Activated CD4-positive, alpha-beta memory T cell treated with anti-CD3 and anti-CD28 coated beads for 36 hours (primary cell): ENCODE data around the gene CR2. TPM values are rescaled to one million over a fixed set of nuclear protein-coding genes. Genes with fewer than 3 reads are reported as not detected.

Experiments
- CTCF ChIA-PET: fragments of 350-600 bp; sonication (Branson Sonifier 250); formaldehyde crosslinking; loops from one replicate; lab custom pipeline; 2021; ENCODE audit warnings: antibody characterized with exemption, inconsistent platforms; lab: Charles Lee
- POLR2A ChIA-PET: fragments of 350-600 bp; sonication (Branson Sonifier 250); formaldehyde crosslinking; loops from one replicate; lab custom pipeline; 2021; ENCODE audit warnings: antibody characterized with exemption; lab: Charles Lee
- DNase-seq: peaks from one replicate; pipeline ENCODE4 v3.0.0-alpha.2; 2020
- H3K27ac Mint-ChIP-seq: one replicate; pipeline ENCODE4 v1.8.0; 2021; ENCODE audit warnings: mixed read lengths
- H3K27me3 Mint-ChIP-seq: one replicate; pipeline ENCODE4 v1.8.0; 2021; ENCODE audit warnings: mixed read lengths
- H3K36me3 Mint-ChIP-seq: one replicate; pipeline ENCODE4 v1.8.0; 2021; ENCODE audit warnings: mixed read lengths
- H3K4me1 Mint-ChIP-seq: one replicate; pipeline ENCODE4 v1.8.0; 2021; ENCODE audit warnings: low read depth, mixed read lengths
- H3K4me3 Mint-ChIP-seq: one replicate; pipeline ENCODE4 v1.8.0; 2021; ENCODE audit warnings: mild to moderate bottlenecking, mixed read lengths
- H3K9me3 Mint-ChIP-seq: one replicate; pipeline ENCODE4 v1.8.0; 2021; ENCODE audit warnings: mixed read lengths
- intact Hi-C: fragments of 100-400 bp; cut with micrococcal nuclease; formaldehyde crosslinking; loops from one replicate; pipeline ENCODE4 v1.15.1; 2023
- total RNA-seq, 2 experiments: library from RNA; stranded (reverse); gene quantifications; one replicate each; pipeline ENCODE4 v1.2.3, GENCODE V29; 2021

The CR2 gene
- total RNA-seq, result under 1 TPM in 1 of 2 experiments, not detected in 1; 0.10 TPM

- POLR2A ChIA-PET, result interaction anchor here (1.1 kb wide), 1 partner anchor 45 kb away, joined by 3 read pairs; no protein-coding TSS in a partner anchor
- Mint-ChIP-seq H3K27ac (no peak within 1 kb of the TSS), H3K27me3 (peaks cover 31% of the 10 kb centered on the region), H3K4me3 (peak within 1 kb of the TSS; percentile 56), H3K9me3 (no peaks in the 10 kb centered on the region), H3K4me1 (peaks cover 9% of the 10 kb centered on the region), H3K36me3 (no peaks in the 10 kb centered on the region)
- CTCF ChIA-PET, result interaction anchor here (0.7 to 2.4 kb wide), 3 partner anchors 11 to 370 kb away, joined by 3 to 16 read pairs (median 3); no protein-coding TSS in a partner anchor
- peak; percentile 73 for DNase-seq
- intact Hi-C loops, result no loop called here
Observed at GRCh38 chr1:207454046-207454964, at the start of gene CR2. Gene CR2, plus strand, starts transcription at chr1:207454328. Its CDS starts 91 bp downstream, at chr1:207454419.

- no peak for DNase-seq
- H3K36me3 Mint-ChIP-seq, result no peaks in the 10 kb centered on the region
- intact Hi-C loops, result loop anchor here (1.0 to 5.0 kb wide), 7 partner anchors 15 to 355 kb away; partner anchors contain the start of gene CD55
- H3K9me3 Mint-ChIP-seq, result peaks cover 6% of the 10 kb centered on the region
- H3K4me3 Mint-ChIP-seq, result no peak overlapping the region
- H3K27me3 Mint-ChIP-seq, result peaks cover 5% of the 10 kb centered on the region
- peaks cover 13% of the 10 kb centered on the region for H3K4me1 Mint-ChIP-seq
- H3K27ac Mint-ChIP-seq, result no peak overlapping the region
- POLR2A ChIA-PET, result interaction anchor here (0.6 to 0.8 kb wide), 3 partner anchors 19 to 611 kb away, joined by 3 to 5 read pairs (median 4); no protein-coding TSS in a partner anchor
- CTCF ChIA-PET, result interaction anchor here (0.6 to 5.4 kb wide), 44 partner anchors 9 to 707 kb away, joined by 3 to 62 read pairs (median 4); partner anchors contain the start of genes C4BPA and CD55
Observed at GRCh38 chr1:207404849-207405525, 49.1 kb upstream of the CR2 start.

DNA sequence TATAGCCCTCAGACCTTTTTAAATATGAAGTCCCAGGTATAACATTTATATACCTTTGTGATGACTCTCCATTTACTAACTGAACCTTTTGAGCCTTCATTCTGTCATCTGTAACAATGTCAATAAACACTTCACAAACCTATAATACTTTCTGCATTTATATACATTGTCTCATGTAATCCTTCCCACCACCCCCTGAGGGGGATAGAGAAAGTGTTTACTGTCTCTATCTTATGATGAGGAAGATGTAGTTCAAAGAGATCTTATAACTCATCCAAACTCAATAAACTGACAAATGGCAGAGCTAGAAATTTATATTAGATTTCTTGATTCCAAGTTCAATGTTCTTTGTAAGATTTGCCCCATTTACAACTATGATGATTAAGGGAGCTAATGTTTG, 48.3 kb upstream of the CR2 start:
- peaks cover 4% of the 10 kb centered on the region for H3K9me3 Mint-ChIP-seq
- no peak for DNase-seq
- no peak overlapping the region for H3K4me3 Mint-ChIP-seq
- CTCF ChIA-PET, result interaction anchor here (0.6 to 5.4 kb wide), 22 partner anchors 10 to 423 kb away, joined by 3 to 62 read pairs (median 5); partner anchors contain the start of genes C4BPA and CD55
- POLR2A ChIA-PET, result no interaction called here
- H3K27me3 Mint-ChIP-seq, result peaks cover 5% of the 10 kb centered on the region
- peaks cover 13% of the 10 kb centered on the region for H3K4me1 Mint-ChIP-seq
- H3K27ac Mint-ChIP-seq, result no peak overlapping the region
- H3K36me3 Mint-ChIP-seq, result no peaks in the 10 kb centered on the region
- intact Hi-C loops, result loop anchor here (1.0 to 5.0 kb wide), 7 partner anchors 16 to 356 kb away; partner anchors contain the start of gene CD55

GRCh38 chr1:207407655-207408260, 46.4 kb upstream of the CR2 start:
- ChIA-PET POLR2A (interaction anchor here (1.2 to 1.6 kb wide), 2 partner anchors 71 to 86 kb away, joined by 4 read pairs; partner anchors contain the start of gene CD55), CTCF (interaction anchor here (0.6 to 5.4 kb wide), 4 partner anchors 91 to 425 kb away, joined by 3 to 30 read pairs (median 4); no protein-coding TSS in a partner anchor)
- intact Hi-C loops, result loop anchor here (1.0 to 5.0 kb wide), 2 partner anchors 93 to 235 kb away; no protein-coding TSS in a partner anchor
- Mint-ChIP-seq H3K4me3 (no peak overlapping the region), H3K9me3 (no peaks in the 10 kb centered on the region), H3K27ac (peak overlapping the region; percentile 33), H3K4me1 (peaks cover 26% of the 10 kb centered on the region), H3K27me3 (peaks cover 5% of the 10 kb centered on the region), H3K36me3 (no peaks in the 10 kb centered on the region)
- DNase-seq, result no peak

DNA sequence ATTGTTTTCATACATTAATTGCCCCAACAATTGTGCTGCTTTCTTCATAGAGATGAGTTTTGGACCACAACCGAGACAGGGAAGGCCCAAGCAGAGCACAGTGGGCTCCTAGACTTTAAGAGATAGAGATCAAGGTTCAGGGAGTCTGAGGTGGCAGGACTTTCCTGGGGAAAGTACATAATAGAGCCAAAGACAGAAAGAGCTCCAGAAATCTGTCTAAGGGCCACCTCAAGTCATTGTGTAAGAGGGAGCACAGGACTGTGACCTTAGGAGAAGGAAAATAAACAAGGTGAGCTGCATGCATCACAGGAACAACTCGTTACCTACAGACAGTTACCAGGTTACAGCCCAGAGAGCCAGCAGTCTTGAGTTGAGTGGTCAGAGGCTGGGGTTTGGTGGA, 41.3 kb upstream of the CR2 start:
- Mint-ChIP-seq H3K27ac (no peak overlapping the region), H3K27me3 (peaks cover 3% of the 10 kb centered on the region), H3K36me3 (no peaks in the 10 kb centered on the region), H3K4me3 (no peak overlapping the region), H3K4me1 (peaks cover 33% of the 10 kb centered on the region), H3K9me3 (no peaks in the 10 kb centered on the region)
- ChIA-PET CTCF (interaction anchor here (1.2 to 3.0 kb wide), 3 partner anchors 8 to 92 kb away, joined by 3 to 14 read pairs (median 11); partner anchors contain the start of gene CD55), POLR2A (no interaction called here)
- DNase-seq, result no peak
- intact Hi-C loops, result loop anchor here (1.0 to 2.0 kb wide), 2 partner anchors 87 to 314 kb away; no protein-coding TSS in a partner anchor

- DNase-seq, result peak; percentile 63
- Mint-ChIP-seq H3K27ac (no peak overlapping the region), H3K9me3 (peaks cover 2% of the 10 kb centered on the region), H3K36me3 (no peaks in the 10 kb centered on the region), H3K4me3 (no peak overlapping the region), H3K27me3 (peaks cover 3% of the 10 kb centered on the region), H3K4me1 (peaks cover 25% of the 10 kb centered on the region)
- POLR2A ChIA-PET, result no interaction called here
- CTCF ChIA-PET, result interaction anchor here (2.3 to 3.0 kb wide), 2 partner anchors 10 to 85 kb away, joined by 11 to 14 read pairs; no protein-coding TSS in a partner anchor
- intact Hi-C loops, result no loop called here
Observed at GRCh38 chr1:207414606-207415108, 39.5 kb upstream of the CR2 start.

DNA sequence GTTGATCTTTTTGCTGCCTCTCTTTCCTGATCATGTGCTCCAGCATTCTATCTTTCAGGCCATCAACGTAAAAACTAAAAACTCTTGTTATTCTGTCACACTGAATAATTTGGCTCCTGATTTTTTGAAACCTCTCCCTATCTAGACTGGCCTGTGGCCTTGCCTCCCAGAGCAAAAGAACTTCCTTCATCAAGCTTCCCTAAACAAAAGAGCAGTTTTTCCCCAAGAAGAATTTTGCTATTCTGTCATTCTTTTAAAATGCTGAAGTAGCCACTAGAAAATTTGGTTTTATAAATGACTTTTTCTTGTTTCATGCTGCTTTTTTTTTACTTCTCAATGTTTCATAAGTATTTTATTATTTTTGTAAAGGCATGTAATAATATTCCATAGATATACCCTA, 37.1 kb upstream of the CR2 start:
- no peak overlapping the region for H3K4me3 Mint-ChIP-seq
- POLR2A ChIA-PET, result no interaction called here
- no peaks in the 10 kb centered on the region for H3K36me3 Mint-ChIP-seq
- peaks cover 14% of the 10 kb centered on the region for H3K9me3 Mint-ChIP-seq
- CTCF ChIA-PET, result interaction anchor here (0.6 to 2.0 kb wide), 3 partner anchors 12 to 333 kb away, joined by 3 to 6 read pairs (median 5); no protein-coding TSS in a partner anchor
- intact Hi-C loops, result no loop called here
- peaks cover 3% of the 10 kb centered on the region for H3K27me3 Mint-ChIP-seq
- no peak for DNase-seq
- peaks cover 20% of the 10 kb centered on the region for H3K4me1 Mint-ChIP-seq
- H3K27ac Mint-ChIP-seq, result no peak overlapping the region

- peaks cover 7% of the 10 kb centered on the region for H3K4me1 Mint-ChIP-seq
- no peak for DNase-seq
- peaks cover 3% of the 10 kb centered on the region for H3K27me3 Mint-ChIP-seq
- ChIA-PET CTCF (interaction anchor here (1.5 to 2.0 kb wide), 2 partner anchors 13 to 334 kb away, joined by 5 to 6 read pairs; no protein-coding TSS in a partner anchor), POLR2A (no interaction called here)
- H3K4me3 Mint-ChIP-seq, result no peak overlapping the region
- H3K9me3 Mint-ChIP-seq, result peaks cover 14% of the 10 kb centered on the region
- intact Hi-C loops, result no loop called here
- H3K27ac Mint-ChIP-seq, result no peak overlapping the region
- no peaks in the 10 kb centered on the region for H3K36me3 Mint-ChIP-seq
Observed at GRCh38 chr1:207418351-207418750, 35.8 kb upstream of the CR2 start.

DNA sequence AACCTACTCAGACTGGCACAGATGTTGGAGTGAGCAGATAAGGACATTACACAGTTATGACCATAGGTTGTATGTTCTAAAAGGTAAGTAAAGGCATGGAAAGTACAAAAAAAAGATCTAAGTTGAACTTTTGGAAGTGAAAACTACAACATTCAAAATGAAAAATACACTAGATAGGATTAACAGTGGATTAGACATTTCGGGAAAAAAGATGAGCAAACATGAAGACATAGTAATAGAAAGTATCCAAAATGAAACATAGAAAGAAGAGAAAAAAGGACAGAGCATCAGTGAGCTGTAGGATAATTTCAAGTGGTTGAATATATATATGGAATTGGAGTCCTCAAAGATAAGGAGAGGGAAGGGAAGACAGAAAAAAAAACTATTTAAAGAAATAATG, 34.0 kb upstream of the CR2 start:
- Mint-ChIP-seq H3K4me1 (no peaks in the 10 kb centered on the region), H3K4me3 (no peak overlapping the region), H3K27ac (no peak overlapping the region), H3K27me3 (no peaks in the 10 kb centered on the region), H3K9me3 (peaks cover 14% of the 10 kb centered on the region), H3K36me3 (no peaks in the 10 kb centered on the region)
- CTCF ChIA-PET, result no interaction called here
- POLR2A ChIA-PET, result no interaction called here
- no peak for DNase-seq
- intact Hi-C loops, result no loop called here

DNA sequence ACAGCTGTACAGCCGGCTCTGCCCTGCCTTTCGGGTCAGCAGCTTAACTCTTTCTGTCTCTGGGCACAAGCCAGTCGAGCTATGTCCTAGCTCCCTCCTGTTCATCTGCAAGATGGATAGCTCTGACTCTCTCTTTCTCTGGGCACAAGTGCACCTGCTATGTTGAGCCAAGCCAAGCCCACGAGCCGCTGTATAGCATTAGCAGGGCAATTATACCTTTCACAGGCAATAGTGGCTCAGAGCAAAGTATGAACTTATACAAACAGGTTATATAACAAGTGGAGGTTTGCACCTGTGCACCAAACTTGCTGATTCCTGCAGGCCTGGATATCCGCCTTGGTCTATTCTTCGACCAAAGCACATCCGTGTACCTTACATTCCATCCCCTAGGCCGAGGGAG, 33.0 kb upstream of the CR2 start:
- POLR2A ChIA-PET, result no interaction called here
- no peak overlapping the region for H3K27ac Mint-ChIP-seq
- H3K9me3 Mint-ChIP-seq, result peaks cover 14% of the 10 kb centered on the region
- peaks cover 3% of the 10 kb centered on the region for H3K27me3 Mint-ChIP-seq
- CTCF ChIA-PET, result interaction anchor here (1.1 kb wide), 1 partner anchor 16 kb away, joined by 3 read pairs; no protein-coding TSS in a partner anchor
- no peak for DNase-seq
- no peak overlapping the region for H3K4me3 Mint-ChIP-seq
- no peaks in the 10 kb centered on the region for H3K36me3 Mint-ChIP-seq
- intact Hi-C loops, result no loop called here
- H3K4me1 Mint-ChIP-seq, result no peaks in the 10 kb centered on the region
